PC-3 (cell line): ENCODE measurements around the gene MCTP2.

ENCODE experiments used
- EZH2 ChIP-seq: fragments of 300-600 bp; sonication (generic); IDR thresholded peaks from one replicate; pipeline ENCODE4 v1.6.1; 2017; ENCODE audit warnings: antibody characterized with exemption, mild to moderate bottlenecking, low read length; ENCODE audit not compliant: unreplicated experiment
- TF ChIP-seq, protein P1 (sequence below): fragments of 300-600 bp; sonication (generic); conservative IDR thresholded peaks from 2 replicates; pipeline ENCODE4 v1.5.1; 2017; ENCODE audit warnings: antibody characterized with exemption, low read depth, mild to moderate bottlenecking, low read length

DNA sequence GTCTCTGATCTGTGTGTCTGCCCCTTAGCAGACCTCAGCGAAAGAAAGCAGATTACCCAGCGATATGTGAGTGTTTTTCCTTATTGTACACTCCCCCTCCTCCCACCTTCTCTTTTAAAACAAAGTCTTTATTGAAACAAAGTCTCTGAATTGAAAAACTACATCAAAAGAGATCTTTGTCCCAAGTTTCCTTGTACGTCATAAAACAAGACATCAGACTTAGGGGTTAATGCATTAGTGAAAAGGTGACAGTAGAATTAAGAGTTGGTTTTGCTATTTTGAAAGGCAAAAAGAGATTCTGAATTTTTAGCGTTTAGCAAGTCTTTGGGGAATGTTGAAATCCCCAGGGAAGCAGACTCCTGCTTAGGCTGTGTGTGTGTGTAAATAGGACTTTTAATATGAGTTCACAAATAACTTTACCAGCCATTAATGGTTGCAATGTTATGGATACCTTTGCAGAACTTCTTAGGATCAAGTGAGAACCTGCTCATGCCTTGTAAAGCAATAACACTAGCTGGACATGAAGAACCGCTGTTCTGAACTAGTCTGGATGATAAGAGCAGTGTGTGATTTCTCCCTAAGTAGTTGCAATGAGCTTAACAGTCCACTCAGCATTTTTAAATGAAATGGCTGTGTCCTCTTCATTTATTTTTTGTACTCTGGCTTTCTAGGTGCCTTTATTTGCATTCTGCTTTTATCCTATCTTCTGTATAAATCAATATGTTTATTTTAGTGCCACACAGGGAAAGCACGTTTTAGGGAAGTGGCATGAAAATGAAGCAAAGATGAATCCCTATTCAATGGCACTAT lies 136.6 kb downstream of the MCTP2 start:
- TF ChIP-seq, protein P1, sequence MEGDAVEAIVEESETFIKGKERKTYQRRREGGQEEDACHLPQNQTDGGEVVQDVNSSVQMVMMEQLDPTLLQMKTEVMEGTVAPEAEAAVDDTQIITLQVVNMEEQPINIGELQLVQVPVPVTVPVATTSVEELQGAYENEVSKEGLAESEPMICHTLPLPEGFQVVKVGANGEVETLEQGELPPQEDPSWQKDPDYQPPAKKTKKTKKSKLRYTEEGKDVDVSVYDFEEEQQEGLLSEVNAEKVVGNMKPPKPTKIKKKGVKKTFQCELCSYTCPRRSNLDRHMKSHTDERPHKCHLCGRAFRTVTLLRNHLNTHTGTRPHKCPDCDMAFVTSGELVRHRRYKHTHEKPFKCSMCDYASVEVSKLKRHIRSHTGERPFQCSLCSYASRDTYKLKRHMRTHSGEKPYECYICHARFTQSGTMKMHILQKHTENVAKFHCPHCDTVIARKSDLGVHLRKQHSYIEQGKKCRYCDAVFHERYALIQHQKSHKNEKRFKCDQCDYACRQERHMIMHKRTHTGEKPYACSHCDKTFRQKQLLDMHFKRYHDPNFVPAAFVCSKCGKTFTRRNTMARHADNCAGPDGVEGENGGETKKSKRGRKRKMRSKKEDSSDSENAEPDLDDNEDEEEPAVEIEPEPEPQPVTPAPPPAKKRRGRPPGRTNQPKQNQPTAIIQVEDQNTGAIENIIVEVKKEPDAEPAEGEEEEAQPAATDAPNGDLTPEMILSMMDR = no peak
- TF ChIP-seq EZH2 = no peak
